ENCODE results near the gene KRTAP4-1. TPM values are rescaled to one million over a fixed set of nuclear protein-coding genes. Genes with fewer than 3 reads are reported as not detected.
"Not testable (repeated sequence)": the region's sequence is repeated elsewhere in the genome, so short reads cannot be mapped to it uniquely, and the experiment has no call there.

Gene KRTAP4-1
- not detected for total RNA-seq

GRCh38 chr17:41184480-41184961 is at the start of gene KRTAP4-1:
Gene KRTAP4-1 (minus strand): TSS chr17:41184911. CDS start chr17:41184854, 57 bp downstream.
- ATAC-seq (ENCODE audit: low FRiP score in 2 of 2) (no peak), DNase-seq (peak in 1 of 2 donors; percentile 65)
- Histone ChIP-seq H3K4me1 (no peaks in the 10 kb centered on the region), H3K9me3 (no peaks in the 10 kb centered on the region), H3K27ac (no peak within 1 kb of the TSS), H3K27me3 (no peaks in the 10 kb centered on the region), H3K36me3 (no peaks in the 10 kb centered on the region), H3K4me3 (no peak within 1 kb of the TSS)
- 51 to 63% methylated on average over 3 to 7 of the region's 9 CpGs for WGBS, 2 donors
- TF ChIP-seq EP300 (IDR thresholded peaks at IDR 0.05), result no peak
- TF ChIP-seq POLR2AphosphoS5 (IDR thresholded peaks at IDR 0.05), result no peak
- TF ChIP-seq POLR2A (IDR thresholded peaks at IDR 0.05), result no peak
- TF ChIP-seq CTCF (IDR thresholded peaks at IDR 0.05), result no peak

DNA sequence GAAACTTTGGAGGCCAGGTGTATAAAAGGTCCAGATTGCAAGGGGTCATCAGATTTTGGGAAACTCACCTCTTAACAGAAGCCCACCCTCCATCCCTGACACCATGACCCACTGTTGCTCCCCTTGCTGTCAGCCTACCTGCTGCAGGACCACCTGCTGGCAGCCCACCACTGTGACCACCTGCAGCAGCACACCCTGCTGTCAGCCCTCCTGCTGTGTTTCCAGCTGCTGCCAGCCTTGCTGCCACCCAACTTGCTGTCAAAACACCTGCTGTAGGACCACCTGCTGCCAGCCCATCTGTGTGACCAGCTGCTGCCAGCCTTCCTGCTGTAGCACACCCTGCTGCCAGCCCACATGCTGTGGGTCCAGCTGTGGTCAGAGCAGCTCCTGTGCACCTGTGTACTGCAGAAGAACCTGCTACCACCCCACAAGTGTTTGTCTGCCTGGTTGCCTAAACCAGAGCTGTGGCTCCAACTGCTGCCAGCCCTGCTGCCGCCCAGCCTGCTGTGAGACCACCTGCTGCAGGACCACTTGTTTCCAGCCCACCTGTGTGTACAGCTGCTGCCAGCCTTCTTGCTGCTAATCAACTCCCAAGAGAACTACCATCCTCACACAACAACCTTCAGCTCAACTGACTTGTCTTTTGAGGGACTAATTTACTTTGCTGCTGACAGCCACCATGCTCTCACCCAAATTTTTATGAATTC is 47.8 kb upstream of the KRTAP4-1 start, which contains the start of gene KRTAP9-3:
TSS of gene KRTAP9-3 (plus strand) at position 51 of the 707 bp plus-strand sequence. CDS start at position 104, 53 bp downstream.
- DNase-seq, result peak in 1 of 2 donors; percentile 48
- WGBS, 2 donors, result 75 to 90% methylated on average over 1 of the region's 1 CpG
- H3K27ac ChIP-seq; ATAC-seq (ENCODE audit: low FRiP score in 2 of 2); H3K27me3 ChIP-seq; H3K36me3 ChIP-seq; H3K9me3 ChIP-seq; H3K4me3 ChIP-seq; H3K4me1 ChIP-seq: not testable (repeated sequence)

DNA sequence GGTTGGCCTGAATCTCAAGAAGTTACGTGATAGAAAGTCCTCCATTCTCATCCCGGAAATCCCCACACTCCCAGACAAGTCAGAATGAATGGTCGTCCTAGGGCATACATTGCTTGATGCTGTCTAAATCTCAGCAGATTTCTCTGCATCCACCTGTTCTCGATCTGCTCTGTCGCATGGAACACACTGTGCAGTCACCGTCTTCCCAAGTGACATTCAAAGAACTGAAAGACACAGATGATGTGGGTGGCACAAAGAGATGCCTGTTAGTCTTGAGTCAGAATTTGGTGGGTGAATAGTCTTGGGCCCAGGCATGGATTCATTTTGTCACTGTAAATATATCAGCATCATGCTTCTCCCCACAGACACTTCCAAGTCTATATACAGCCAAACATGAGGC is 47.0 kb upstream of the KRTAP4-1 start:
- H3K4me3 ChIP-seq, result no peak overlapping the region
- TF ChIP-seq POLR2A (IDR thresholded peaks at IDR 0.05) (no peak), POLR2AphosphoS5 (IDR thresholded peaks at IDR 0.05) (no peak), CTCF (IDR thresholded peaks at IDR 0.05) (no peak), EP300 (IDR thresholded peaks at IDR 0.05) (no peak)
- 83 to 92% methylated on average over 6 of the region's 6 CpGs for whole genome bisulfite sequencing, 2 donors
- ATAC-seq (ENCODE audit: low FRiP score in 2 of 2) (no peak), DNase-seq (no peak)
- H3K27me3 ChIP-seq, result no peaks in the 10 kb centered on the region
- H3K27ac ChIP-seq, result no peak overlapping the region
- H3K9me3 ChIP-seq, result no peaks in the 10 kb centered on the region
- no peaks in the 10 kb centered on the region for H3K36me3 ChIP-seq
- no peaks in the 10 kb centered on the region for H3K4me1 ChIP-seq

DNA sequence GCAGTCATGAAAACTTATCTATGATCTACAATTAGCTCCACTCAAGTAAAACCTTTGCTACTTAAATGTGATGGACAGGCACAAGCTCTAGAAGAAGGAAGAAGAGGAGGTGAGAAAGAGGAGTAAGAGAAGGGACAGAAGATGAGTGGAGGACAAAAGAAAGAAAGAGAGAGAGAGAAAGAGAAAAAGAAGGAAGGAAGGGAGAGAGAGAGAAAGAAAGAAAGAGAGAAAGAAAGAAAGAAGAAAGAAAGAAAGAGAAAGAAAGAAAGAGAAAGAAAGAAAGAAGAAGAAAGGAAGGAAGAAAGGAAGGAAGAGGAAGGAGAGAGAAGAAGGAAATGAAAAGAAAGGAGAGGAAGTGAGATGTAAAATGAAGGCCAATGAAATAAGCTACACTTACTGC is 45.4 kb upstream of the KRTAP4-1 start:
- Histone ChIP-seq H3K4me3 (no peak overlapping the region), H3K36me3 (no peaks in the 10 kb centered on the region), H3K9me3 (no peaks in the 10 kb centered on the region), H3K27me3 (no peaks in the 10 kb centered on the region), H3K27ac (no peak overlapping the region), H3K4me1 (no peaks in the 10 kb centered on the region)
- TF ChIP-seq POLR2AphosphoS5 (IDR thresholded peaks at IDR 0.05) (no peak), CTCF (IDR thresholded peaks at IDR 0.05) (no peak), POLR2A (IDR thresholded peaks at IDR 0.05) (no peak), EP300 (IDR thresholded peaks at IDR 0.05) (no peak)
- ATAC-seq (ENCODE audit: low FRiP score in 2 of 2), result no peak
- DNase-seq, result no peak

GRCh38 chr17:41226598-41227095 is 41.9 kb upstream of the KRTAP4-1 start, which contains the start of gene KRTAP9-2:
Gene KRTAP9-2 (plus strand): TSS chr17:41226648. CDS start chr17:41226655, 7 bp downstream.
- H3K4me3 ChIP-seq; H3K36me3 ChIP-seq; H3K9me3 ChIP-seq; H3K4me1 ChIP-seq; H3K27ac ChIP-seq; ATAC-seq (ENCODE audit: low FRiP score in 2 of 2); H3K27me3 ChIP-seq: not testable (repeated sequence)
- DNase-seq, result peak in 1 of 2 donors; percentile 61
- 57% methylated on average over 1 of the region's 4 CpGs; no CpG with 5 or more reads in 1 of the 2 donors for WGBS, 2 donors

DNA sequence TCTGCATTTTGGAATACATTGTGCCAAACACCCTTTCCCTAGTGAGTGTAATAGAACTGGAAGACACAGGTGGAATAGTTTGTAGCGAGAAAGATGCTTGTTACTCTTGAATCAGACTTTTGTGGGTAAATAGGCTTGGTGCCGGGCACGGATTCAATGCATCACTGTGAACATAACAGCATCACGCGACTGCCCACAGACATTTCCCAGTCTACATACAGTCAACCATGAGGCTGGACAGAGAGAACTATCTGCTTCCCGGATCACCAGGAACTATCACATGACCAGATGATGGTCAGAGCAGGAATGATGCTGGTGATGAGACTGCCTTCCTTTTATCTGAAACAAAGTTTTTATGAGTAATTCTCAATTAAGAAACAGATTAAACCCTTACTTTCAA is 41.3 kb upstream of the KRTAP4-1 start:
- 96 to 98% methylated on average over 6 of the region's 6 CpGs for WGBS, 2 donors
- no peak for ATAC-seq (ENCODE audit: low FRiP score in 2 of 2)
- no peak overlapping the region for H3K4me3 ChIP-seq
- no peaks in the 10 kb centered on the region for H3K4me1 ChIP-seq
- DNase-seq, result no peak
- TF ChIP-seq CTCF (IDR thresholded peaks at IDR 0.05) (no peak), EP300 (IDR thresholded peaks at IDR 0.05) (no peak), POLR2A (IDR thresholded peaks at IDR 0.05) (no peak), POLR2AphosphoS5 (IDR thresholded peaks at IDR 0.05) (no peak)
- no peaks in the 10 kb centered on the region for H3K9me3 ChIP-seq
- H3K27me3 ChIP-seq, result no peaks in the 10 kb centered on the region
- no peak overlapping the region for H3K27ac ChIP-seq
- H3K36me3 ChIP-seq, result no peaks in the 10 kb centered on the region

Measured in upper lobe of left lung (tissue), 6 donors.